HG03280 (cell line): ENCODE measurements around the gene KCNC4.

Experiments
- ATAC-seq: cut with Tn5 transposase; IDR thresholded peaks from one replicate; pipeline ENCODE4 v1.9.1; 2021; ENCODE audit warnings: mild to moderate bottlenecking, moderate library complexity; ENCODE audit not compliant: unreplicated experiment

The KCNC4 gene

GRCh38 chr1:110188035-110188618 is 22.0 kb upstream of the KCNC4 start:
- ATAC-seq = no peak

- no peak for ATAC-seq
These were observed 20.9 kb upstream of the KCNC4 start for GRCh38 chr1:110189181-110189580.

DNA sequence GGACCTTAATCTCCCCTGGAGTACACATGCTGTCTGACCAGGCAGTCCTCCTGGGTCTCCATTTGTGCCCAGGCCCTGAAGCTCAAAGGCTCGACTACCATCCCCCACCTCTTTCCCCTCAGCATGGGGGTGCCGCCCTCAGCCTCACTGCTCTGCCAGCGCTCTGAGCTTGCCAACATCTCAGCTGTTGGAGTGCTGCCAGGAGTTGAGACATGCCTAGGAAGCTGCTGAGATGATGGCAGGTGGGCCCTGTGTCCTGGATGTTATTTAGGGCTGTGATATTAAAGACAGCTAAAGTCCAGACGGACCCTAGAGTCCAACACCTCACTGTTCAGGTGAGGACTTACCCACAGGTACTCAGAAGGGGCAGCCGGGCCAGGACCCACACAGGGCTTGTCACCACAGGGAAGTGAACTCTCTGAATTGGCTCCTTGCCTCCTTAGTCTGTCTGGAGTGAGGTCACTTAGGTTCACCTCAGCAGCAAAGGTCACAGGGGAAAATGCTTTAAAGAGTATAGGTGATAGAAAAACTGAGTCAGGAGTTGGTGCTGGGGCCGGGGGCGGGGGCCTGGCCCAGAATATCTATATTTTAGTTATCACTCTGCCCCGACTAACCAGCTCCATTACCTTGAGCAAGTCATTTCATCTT is 19.7 kb upstream of the KCNC4 start:
- no peak for ATAC-seq

- ATAC-seq = no peak
These were observed 17.6 kb upstream of the KCNC4 start for GRCh38 chr1:110192541-110192940.

GRCh38 chr1:110195196-110195595 is 14.9 kb upstream of the KCNC4 start:
- no peak for ATAC-seq

GRCh38 chr1:110196917-110197765 is 13.0 kb upstream of the KCNC4 start:
- ATAC-seq = peak; percentile 74

GRCh38 chr1:110197905-110198629 is 12.0 kb upstream of the KCNC4 start:
- ATAC-seq = no peak

GRCh38 chr1:110198746-110199145 is 11.4 kb upstream of the KCNC4 start:
- no peak for ATAC-seq

DNA sequence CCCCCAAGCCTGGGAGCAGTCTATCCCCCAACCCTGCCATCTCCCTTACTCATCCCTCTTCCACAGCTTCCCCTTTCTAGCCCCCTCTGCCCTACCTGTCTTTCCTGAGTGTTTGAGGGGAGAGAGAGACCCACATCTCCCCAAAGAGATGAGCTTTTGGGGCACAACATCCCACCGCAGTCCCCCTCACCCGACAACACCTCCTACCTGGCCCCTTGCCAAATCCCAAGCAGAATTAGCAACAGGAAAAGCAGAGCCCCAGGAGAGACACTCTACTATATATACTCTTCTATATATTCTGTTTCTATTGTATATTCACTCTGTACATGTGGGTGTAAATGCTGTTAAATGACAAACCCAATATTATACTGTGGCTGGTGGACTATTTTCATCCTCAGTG is 9.9 kb upstream of the KCNC4 start:
- no peak for ATAC-seq

- no peak for ATAC-seq
These were observed 9.4 kb upstream of the KCNC4 start for GRCh38 chr1:110200666-110201065.

DNA sequence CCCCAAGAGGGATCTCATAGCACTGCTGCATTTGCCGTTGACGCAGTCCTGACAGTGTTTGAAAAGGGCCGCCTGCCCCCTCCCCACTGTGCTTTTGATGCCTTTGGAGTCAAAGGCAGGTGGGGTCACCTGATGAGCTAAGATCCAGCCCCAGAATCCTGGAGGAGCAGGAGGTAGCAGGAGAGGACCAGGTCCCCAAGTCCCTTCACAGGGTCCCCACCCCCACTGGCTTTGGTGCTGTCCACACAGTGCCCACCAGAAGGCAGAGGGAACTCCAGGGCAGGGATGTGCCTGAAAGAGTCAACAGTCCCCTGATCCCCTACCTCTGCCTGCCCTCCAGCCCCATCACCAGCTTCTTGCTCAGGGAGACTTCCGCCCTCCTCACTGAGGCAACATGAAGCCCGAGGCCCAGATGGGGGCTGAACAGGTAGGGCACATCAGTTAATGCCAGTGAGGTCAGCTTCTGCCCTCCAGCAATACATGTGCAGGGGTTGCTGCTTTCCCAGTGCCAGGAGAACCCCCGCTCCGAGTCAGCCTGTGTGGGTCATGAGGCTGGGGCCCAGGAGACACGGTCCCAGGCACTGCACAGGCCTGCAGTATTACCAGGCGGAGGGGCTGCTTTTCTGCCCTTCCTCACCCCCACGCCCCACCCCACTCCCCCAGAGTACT is 8.8 kb upstream of the KCNC4 start:
- no peak for ATAC-seq

DNA sequence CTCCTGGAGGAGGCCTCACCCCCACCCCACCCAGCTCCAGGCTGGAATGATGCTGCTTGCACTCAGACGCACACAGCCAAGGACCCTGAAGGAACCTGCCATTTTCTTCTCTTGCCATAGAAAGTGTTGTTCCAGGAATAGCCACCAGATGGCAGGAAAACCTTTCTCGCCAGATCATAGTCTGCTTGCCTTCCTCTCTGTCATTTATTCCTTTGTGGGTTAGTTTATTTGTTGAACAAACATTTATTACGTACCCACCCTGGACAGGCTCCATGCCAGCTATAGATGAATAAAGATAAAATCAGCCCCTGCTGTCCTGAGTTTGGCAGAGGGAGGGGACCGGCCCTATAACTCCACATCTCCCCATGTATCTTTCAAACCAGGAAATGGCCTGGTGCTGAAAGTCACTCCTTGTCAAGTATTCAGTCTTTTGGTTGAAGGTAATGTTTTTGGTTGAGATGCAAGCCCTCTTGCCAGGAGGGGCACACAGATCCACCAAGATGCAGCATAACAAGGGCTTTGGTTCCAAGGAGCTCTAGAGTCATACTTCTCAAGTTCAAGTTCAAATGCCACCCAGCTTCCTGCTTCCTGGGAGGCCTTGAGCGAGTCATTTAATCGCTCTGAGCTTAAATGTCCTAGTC is 7.0 kb upstream of the KCNC4 start:
- ATAC-seq = no peak

DNA sequence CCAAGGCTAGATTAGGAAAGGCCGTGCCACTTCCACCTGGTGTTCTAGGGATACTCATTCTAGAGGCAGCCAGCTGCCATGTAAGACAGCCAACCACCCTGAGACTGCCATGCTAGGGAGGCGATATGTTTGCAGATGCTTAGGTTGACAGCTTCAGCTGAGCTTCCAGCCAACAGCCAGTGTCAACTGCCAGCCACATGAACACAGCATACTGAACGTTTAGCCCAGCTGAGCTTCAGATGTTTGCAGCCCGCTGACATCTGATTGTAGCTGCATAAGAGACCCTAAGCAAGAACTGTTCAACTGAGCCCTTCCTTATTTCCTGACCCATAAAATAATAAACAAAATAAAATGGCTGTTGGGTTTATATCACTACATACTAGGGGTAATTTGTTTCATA is 5.0 kb upstream of the KCNC4 start:
- no peak for ATAC-seq

DNA sequence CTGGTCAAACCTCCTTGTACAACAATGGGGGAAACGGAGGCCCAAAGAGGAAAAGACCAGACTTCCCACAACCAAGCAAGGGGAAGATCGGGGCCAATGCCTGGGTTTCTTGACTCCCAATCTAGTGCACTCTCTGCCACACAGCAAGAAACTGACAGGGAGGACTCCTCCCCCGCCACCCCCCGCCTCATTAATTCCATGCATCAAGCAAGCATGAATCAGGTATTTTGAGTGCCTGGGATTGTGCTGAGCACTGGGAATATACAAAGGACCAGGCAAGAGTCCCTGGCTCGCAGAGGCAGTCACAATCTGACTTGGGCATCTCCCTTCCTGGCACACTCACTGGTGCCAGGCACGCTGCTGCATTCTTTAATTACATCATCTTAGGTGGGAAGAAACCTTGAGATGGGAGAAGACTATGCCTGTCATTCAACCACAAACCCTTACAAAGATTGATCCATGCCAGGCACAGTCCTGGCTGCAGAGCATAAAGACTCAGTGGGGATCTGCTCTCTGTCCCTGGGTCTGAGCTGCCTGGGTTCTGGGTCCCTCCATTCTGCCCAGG is 4.4 kb upstream of the KCNC4 start:
- ATAC-seq = no peak

GRCh38 chr1:110206261-110206920 is 3.7 kb upstream of the KCNC4 start:
- ATAC-seq = no peak

- no peak for ATAC-seq
These were observed 2.3 kb upstream of the KCNC4 start for GRCh38 chr1:110207831-110208230.

GRCh38 chr1:110208916-110209645 is 1.0 kb upstream of the KCNC4 start:
- ATAC-seq = no peak

GRCh38 chr1:110210604-110211495 is 736 bp downstream of the KCNC4 start:
- peak; percentile 27 for ATAC-seq
